Stimulated activated CD8-positive, alpha-beta memory T cell treated with anti-CD3 and anti-CD28 coated beads, Interleukin-2, amount 100 ng/mL, for 48 hours (primary cell): ENCODE data around the gene MYO5A.
"Not testable (repeated sequence)": the region's sequence is repeated elsewhere in the genome, so short reads cannot be mapped to it uniquely, and the experiment has no call there.

ENCODE experiments used
- DNase-seq, 2 donors: peaks; one replicate each; pipeline ENCODE4 v3.0.0-alpha.2; 2020; ENCODE audit warnings: low read depth in 2 of 2

Gene MYO5A

GRCh38 chr15:52540374-52541012 lies 11.8 kb upstream of the MYO5A start:
- DNase-seq, result no peak

- no peak for DNase-seq
Observed at GRCh38 chr15:52537459-52537858, 8.8 kb upstream of the MYO5A start.

GRCh38 chr15:52532427-52532826 lies 3.7 kb upstream of the MYO5A start:
- no peak for DNase-seq

- DNase-seq, result no peak
Observed at GRCh38 chr15:52529940-52530339, 1.3 kb upstream of the MYO5A start.

- DNase-seq, result no peak
Observed at GRCh38 chr15:52529341-52529924, 753 bp upstream of the MYO5A start.

GRCh38 chr15:52527911-52528563 lies 643 bp downstream of the MYO5A start:
- peak in 1 of 2 donors; percentile 39 for DNase-seq

- DNase-seq, result no peak
Observed at GRCh38 chr15:52527196-52527910, 1.3 kb downstream of the MYO5A start.

GRCh38 chr15:52524223-52525136 lies 4.2 kb downstream of the MYO5A start:
- no peak for DNase-seq

GRCh38 chr15:52523647-52524046 lies 5.0 kb downstream of the MYO5A start:
- no peak for DNase-seq

GRCh38 chr15:52523192-52523591 lies 5.5 kb downstream of the MYO5A start:
- DNase-seq, result no peak

GRCh38 chr15:52521682-52522081 lies 7.0 kb downstream of the MYO5A start:
- DNase-seq, result no peak

- DNase-seq, result no peak
Observed at GRCh38 chr15:52520421-52520820, 8.3 kb downstream of the MYO5A start.

- no peak for DNase-seq
Observed at GRCh38 chr15:52518487-52519371, 10.0 kb downstream of the MYO5A start.

- no peak for DNase-seq
Observed at GRCh38 chr15:52517014-52517413, 11.7 kb downstream of the MYO5A start.

- no peak for DNase-seq
Observed at GRCh38 chr15:52515343-52515742, 13.3 kb downstream of the MYO5A start.

GRCh38 chr15:52514482-52514881 lies 14.2 kb downstream of the MYO5A start:
- DNase-seq, result no peak

GRCh38 chr15:52512869-52513268 lies 15.8 kb downstream of the MYO5A start:
- DNase-seq, result not testable (repeated sequence)

- no peak for DNase-seq
Observed at GRCh38 chr15:52511084-52511483, 17.6 kb downstream of the MYO5A start.

- DNase-seq, result no peak
Observed at GRCh38 chr15:52509500-52510245, 19.0 kb downstream of the MYO5A start.

GRCh38 chr15:52506549-52506948 lies 22.1 kb downstream of the MYO5A start:
- no peak for DNase-seq
